GM12878 (cell line): ENCODE data around the gene SYNGR1. TPM values are rescaled to one million over a fixed set of nuclear protein-coding genes. Genes with fewer than 3 reads are reported as not detected.

Source experiments
- ATAC-seq: fragments of 200-7000 bp; cut with Tn5 transposase; 3 replicates; pipeline ENCODE4 v1.9.1; 2020; ENCODE audit warnings: mild to moderate bottlenecking, moderate library complexity
- BruUV-seq: library from RNA; stranded (reverse); fragments of 400-500 nt; replicated peaks from 2 replicates; lab custom pipeline; 2021; lab: Mats Ljungman, UMichigan
- CTCF ChIA-PET: fragments of 300-600 bp; sonication (Branson Sonifier 250); formaldehyde crosslinking; extraction: SDS; loops from one replicate; lab custom pipeline; 2021; ENCODE audit warnings: inconsistent platforms; lab: Yijun Ruan, JAX
- POLR2A ChIA-PET: fragments of 350-600 bp; formaldehyde crosslinking; extraction: SDS; loops from one replicate; lab custom pipeline; 2021; ENCODE audit warnings: inconsistent platforms; lab: Charles Lee
- RAD21 ChIA-PET: fragments of 300-600 bp; sonication (Branson Sonifier 250); formaldehyde crosslinking; loops from one replicate; lab custom pipeline; 2023; ENCODE audit warnings: antibody characterized with exemption; ENCODE audit not compliant: unreplicated experiment; lab: Charles Lee
- SMC1A ChIA-PET: fragments of 300-600 bp; sonication (Branson Sonifier 250); formaldehyde crosslinking; loops from one replicate; lab custom pipeline; 2023; ENCODE audit not compliant: unreplicated experiment, uncharacterized antibody; lab: Charles Lee
- DNase-seq: peaks from one replicate; pipeline ENCODE4 v3.0.0-alpha.2; 2011; ENCODE audit warnings: low read depth, low spot score
- FAIRE-seq: peaks from 3 replicates; lab custom pipeline; 2011; peaks lifted over from hg19 to GRCh38; lab: Jason Lieb, UNC
- H2AFZ ChIP-seq: 2 replicates; pipeline ENCODE4 v1.6.0; 2011; ENCODE audit warnings: low read depth, low read length, control low read depth; ENCODE audit not compliant: control insufficient read depth
- H3K27ac ChIP-seq: 2 replicates; pipeline ENCODE4 v1.5.1; 2011; ENCODE audit warnings: control low read depth; ENCODE audit not compliant: control insufficient read depth, insufficient read depth
- H3K27me3 ChIP-seq, 2 experiments: replicated peaks in 1 of 2; 2 replicates each; pipeline versions ENCODE4 v1.6.0 to v1.6.1; 2011; ENCODE audit warnings: low read length in 1 of 2; ENCODE audit not compliant: control insufficient read depth in 2 of 2, insufficient read depth in 2 of 2
- H3K36me3 ChIP-seq, 2 experiments: 2 replicates each; pipeline ENCODE4 v1.5.1; 2011; ENCODE audit warnings: low read length in 1 of 2; ENCODE audit not compliant: control insufficient read depth in 2 of 2, insufficient read depth in 2 of 2
- H3K4me1 ChIP-seq: 2 replicates; pipeline ENCODE4 v1.6.1; 2011; ENCODE audit warnings: mild to moderate bottlenecking, low read length, moderate library complexity, mixed read lengths; ENCODE audit not compliant: control insufficient read depth, insufficient read depth
- H3K4me2 ChIP-seq: 2 replicates; pipeline ENCODE4 v1.6.0; 2011; ENCODE audit warnings: control low read depth; ENCODE audit not compliant: control insufficient read depth, insufficient read depth
- H3K4me3 ChIP-seq: fragments of 200-600 bp; sonication (generic); 2 replicates; pipeline ENCODE4 v1.5.1; 2016
- H3K79me2 ChIP-seq: 2 replicates; pipeline ENCODE4 v1.6.0; 2011; ENCODE audit warnings: low read length; ENCODE audit not compliant: control insufficient read depth, insufficient read depth
- H3K9ac ChIP-seq: 2 replicates; pipeline ENCODE4 v1.8.0; 2011; ENCODE audit warnings: low read length, control low read depth, mixed read lengths; ENCODE audit not compliant: control insufficient read depth, insufficient read depth
- H3K9me3 ChIP-seq: replicated peaks from 3 replicates; pipeline ENCODE4 v1.5.1; 2011; ENCODE audit warnings: mild to moderate bottlenecking, low read length; ENCODE audit not compliant: control insufficient read depth, insufficient read depth
- H4K20me1 ChIP-seq: 2 replicates; pipeline ENCODE4 v1.6.0; 2011; ENCODE audit not compliant: control insufficient read depth, insufficient read depth
- CBX5 ChIP-seq: sonication (generic); IDR thresholded peaks from 2 replicates; pipeline ENCODE4 v1.6.1; 2016; ENCODE audit warnings: low read depth, moderate library complexity, mild to moderate bottlenecking, inconsistent platforms
- FOXM1 ChIP-seq: IDR thresholded peaks from 2 replicates; pipeline ENCODE4 v1.6.1; 2012; ENCODE audit warnings: low read depth, mild to moderate bottlenecking, inconsistent platforms, low read length, moderate library complexity
- KAT2A ChIP-seq: conservative IDR thresholded peaks from 2 replicates; pipeline ENCODE4 v1.6.1; 2011; ENCODE audit warnings: low read depth, low read length; ENCODE audit not compliant: control insufficient read depth
- MEF2B ChIP-seq: fragments of 450-650 bp; IDR thresholded peaks from 2 replicates; pipeline ENCODE4 v1.6.1; 2018; ENCODE audit warnings: mild to moderate bottlenecking, moderate library complexity; ENCODE audit not compliant: partially characterized antibody, poor library complexity, severe bottlenecking
- NFXL1 ChIP-seq: fragments of 450-650 bp; IDR thresholded peaks from 2 replicates; pipeline ENCODE4 v1.6.1; 2017; ENCODE audit warnings: antibody characterized with exemption, mild to moderate bottlenecking, borderline replicate concordance
- NR2C1 ChIP-seq: fragments of 450-650 bp; IDR thresholded peaks from 2 replicates; pipeline ENCODE4 v1.6.1; 2017; ENCODE audit warnings: antibody characterized with exemption, mild to moderate bottlenecking, moderate library complexity
- PAX8 ChIP-seq: fragments of 450-650 bp; IDR thresholded peaks from 2 replicates; pipeline ENCODE4 v1.6.1; 2017; ENCODE audit warnings: mild to moderate bottlenecking, moderate library complexity
- RUNX3 ChIP-seq: IDR thresholded peaks from 2 replicates; pipeline ENCODE4 v1.6.1; 2012; ENCODE audit warnings: low read length, inconsistent platforms
- SUPT20H ChIP-seq: IDR thresholded peaks from 2 replicates; pipeline ENCODE4 v1.6.1; 2011; ENCODE audit warnings: low read depth, mild to moderate bottlenecking, low read length, moderate library complexity, borderline replicate concordance; ENCODE audit not compliant: control insufficient read depth
- ZBED1 ChIP-seq: IDR thresholded peaks from 2 replicates; pipeline ENCODE4 v1.6.1; 2016; ENCODE audit warnings: borderline replicate concordance
- WGBS: methylation state at CpG from one replicate; pipeline ENCODE4 v1.1.6; 2016; ENCODE audit warnings: low lambda C conversion rate; ENCODE audit not compliant: insufficient replicate concordance, insufficient coverage; ENCODE audit errors: missing lambda C conversion rate; 5-methylcytosine and 5-hydroxymethylcytosine counted together
- in situ Hi-C: fragments of 300-500 bp; cut with MboI; formaldehyde crosslinking; loops from 9 replicates; pipeline ENCODE4 v1.14.3; 2018; ENCODE audit warnings: mixed read lengths
- intact Hi-C: fragments of 100-400 bp; cut with micrococcal nuclease; formaldehyde crosslinking; loops from one replicate; pipeline ENCODE4 v1.14.2; 2022; ENCODE audit not compliant: unreplicated experiment
- polyA plus RNA-seq, 11 experiments: library from polyadenylated mRNA; depleted of rRNA in 4 of 11; unstranded in 6 of 11; stranded (reverse) in 5 of 11; fragments of >200 nt; fragmentation: Nextera tagmentation in 4 of 11; fragmentation: Illumina TruSeq in 1 of 11; extraction: Ambion mirVana in 4 of 11; extraction: Trizol in 1 of 11; gene quantifications; 1 replicate in 1 of 11; 2 replicates in 10 of 11; pipeline versions ENCODE4 v1.2.1 to v1.2.3, GENCODE V29; 2011 to 2016; ENCODE audit warnings: inconsistent platforms in 2 of 11, missing spikeins in 2 of 11, low read depth in 1 of 11
- total RNA-seq, 4 experiments: library from RNA; depleted of rRNA in 3 of 4; stranded (reverse); fragments of >200 nt in 3 of 4; fragmentation: Illumina TruSeq in 1 of 4; extraction: Trizol in 1 of 4; gene quantifications; 2 replicates each; pipeline versions ENCODE4 v1.2.1 to v1.2.3, GENCODE V29; 2013 to 2021
- TF ChIP-seq, protein P1 (sequence below): IDR thresholded peaks from 2 replicates; pipeline ENCODE4 v1.6.1; 2011; ENCODE audit warnings: mild to moderate bottlenecking, low read depth, low read length, moderate library complexity; ENCODE audit not compliant: insufficient replicate concordance

Gene SYNGR1
- total and polyA plus RNA-seq, 10 of the 15 experiments (the other 5 are each of a cell fraction or from before 2014, with no cell fraction given) = 0.87 to 9.2 (median 3.5) TPM

DNA sequence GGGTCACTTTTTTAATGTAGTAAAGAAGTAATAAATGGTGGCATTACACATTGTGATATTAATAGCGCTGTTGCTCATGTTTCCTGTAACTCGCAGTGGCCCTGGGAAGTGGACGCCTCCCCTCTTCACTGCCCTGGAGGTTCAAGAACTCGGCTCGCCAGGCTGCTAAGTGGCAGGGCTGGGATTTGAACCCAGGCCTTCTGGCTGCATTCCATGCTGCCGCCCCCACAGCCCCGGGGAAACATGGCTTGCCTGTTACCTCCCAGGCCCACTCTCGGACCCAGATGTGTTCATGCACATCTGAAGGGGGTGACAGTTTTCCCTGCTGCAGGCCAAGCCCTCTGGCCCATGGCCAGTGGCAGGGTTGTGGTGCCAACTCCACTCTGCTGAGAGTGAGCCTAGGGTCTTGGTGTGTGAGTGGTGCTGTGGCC lies 82.0 kb downstream of the SYNGR1 start:
- ChIA-PET POLR2A (no interaction called here), SMC1A (no interaction called here), CTCF (interaction anchor here (1.2 kb wide), 1 partner anchor 10 kb away, joined by 3 read pairs; no protein-coding TSS in a partner anchor), RAD21 (no interaction called here)
- no peak overlapping the region for H2AFZ ChIP-seq
- no TSS peak for BruUV-seq
- no peaks in the 10 kb centered on the region for H3K27me3 ChIP-seq
- intact Hi-C loops = no loop called here
- no peaks in the 10 kb centered on the region for H3K4me1 ChIP-seq
- no peak overlapping the region for H3K4me3 ChIP-seq
- ATAC-seq (no peak), FAIRE-seq (no peak), DNase-seq (no peak)
- no peak overlapping the region for H3K4me2 ChIP-seq
- H3K79me2 ChIP-seq = no peaks in the 10 kb centered on the region
- WGBS = 83% methylated on average over 8 of the region's 8 CpGs
- in situ Hi-C loops = no loop called here
- TF ChIP-seq MEF2B (no peak), KAT2A (no peak), NFXL1 (no peak), SUPT20H (no peak), PAX8 (no peak), CBX5 (no peak), RUNX3 (no peak), NR2C1 (no peak), FOXM1 (no peak), ZBED1 (no peak)
- TF ChIP-seq, protein P1, sequence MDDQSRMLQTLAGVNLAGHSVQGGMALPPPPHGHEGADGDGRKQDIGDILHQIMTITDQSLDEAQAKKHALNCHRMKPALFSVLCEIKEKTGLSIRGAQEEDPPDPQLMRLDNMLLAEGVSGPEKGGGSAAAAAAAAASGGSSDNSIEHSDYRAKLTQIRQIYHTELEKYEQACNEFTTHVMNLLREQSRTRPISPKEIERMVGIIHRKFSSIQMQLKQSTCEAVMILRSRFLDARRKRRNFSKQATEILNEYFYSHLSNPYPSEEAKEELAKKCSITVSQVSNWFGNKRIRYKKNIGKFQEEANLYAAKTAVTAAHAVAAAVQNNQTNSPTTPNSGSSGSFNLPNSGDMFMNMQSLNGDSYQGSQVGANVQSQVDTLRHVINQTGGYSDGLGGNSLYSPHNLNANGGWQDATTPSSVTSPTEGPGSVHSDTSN = no peak
- H3K9ac ChIP-seq = no peak overlapping the region
- H3K27ac ChIP-seq = no peak overlapping the region
- H4K20me1 ChIP-seq = no peaks in the 10 kb centered on the region
- peaks cover 4 to 18% of the 10 kb centered on the region in 2 experiments for H3K36me3 ChIP-seq
- H3K9me3 ChIP-seq = no peaks in the 10 kb centered on the region
